ENCODE measurements around the gene ENTHD1. TPM values are rescaled to one million over a fixed set of nuclear protein-coding genes. Genes with fewer than 3 reads are reported as not detected.

The ENTHD1 gene
- total and polyA plus RNA-seq, 2 of the 4 experiments (the other 2 are of a cell fraction) = not detected

- Histone ChIP-seq H4K8ac (ENCODE audit: low read depth in 2 of 2, low read length in 2 of 2) (no peak overlapping the region), H3K18ac (ENCODE audit: low read depth, low read length) (no peak overlapping the region), H2BK5ac (ENCODE audit: low read depth, low read length, poor library complexity, severe bottlenecking) (no peak overlapping the region), H3K36me3 (ENCODE audit: control insufficient read depth, insufficient read depth, low read length) (no peaks in the 10 kb centered on the region), H3K27ac (ENCODE audit: insufficient read depth, low read length) (no peak overlapping the region), H3K9me1 (ENCODE audit: insufficient read depth, low read length) (no peaks in the 10 kb centered on the region), H3K4ac (ENCODE audit: low read depth, low read length) (no peak overlapping the region), H2AFZ (replicated peaks; ENCODE audit: low read length, poor library complexity) (no peak overlapping the region), H3K4me3 (ENCODE audit: insufficient read depth, low read depth, low read length) (no peak overlapping the region), H3K23ac (ENCODE audit: low read depth, low read length) (no peak overlapping the region), H3K79me1 (ENCODE audit: low read depth in 1 of 2, low read length in 2 of 2) (no peaks in the 10 kb centered on the region), H4K91ac (ENCODE audit: insufficient read depth, low read depth, low read length) (no peak overlapping the region), H3K4me2 (ENCODE audit: low read depth, low read length) (no peak overlapping the region), H4K20me1 (ENCODE audit: insufficient read depth, low read length) (no peaks in the 10 kb centered on the region), H2AK9ac (replicated peaks; ENCODE audit: low read depth, low read length, poor library complexity) (no peak overlapping the region), H2AK5ac (ENCODE audit: low read depth, low read length) (no peak overlapping the region), H3K56ac (ENCODE audit: extremely low read depth, insufficient read depth, low read length) (no peak overlapping the region), H2BK20ac (ENCODE audit: low read depth, low read length) (no peak overlapping the region), H3K14ac (replicated peaks; ENCODE audit: low read depth, low read length) (no peak overlapping the region), H2BK120ac (ENCODE audit: low read depth, low read length) (no peak overlapping the region), H3K27me3 (ENCODE audit: control insufficient read depth, insufficient read depth, low read length) (peaks cover 56% of the 10 kb centered on the region), H2BK15ac (ENCODE audit: low read depth, low read length) (no peak overlapping the region), H4K5ac (ENCODE audit: low read depth, low read length) (no peak overlapping the region), H3K4me1 (ENCODE audit: control insufficient read depth, insufficient read depth, low read length) (no peaks in the 10 kb centered on the region), H3K9ac (ENCODE audit: low read depth, low read length) (no peak overlapping the region), H3K9me3 (ENCODE audit: control insufficient read depth, insufficient read depth, low read length) (peaks cover 13% of the 10 kb centered on the region)
- intact Hi-C loops (cut with micrococcal nuclease) (loop anchor here (10.0 kb wide), 1 partner anchor 178 kb away; no protein-coding TSS in a partner anchor), in situ Hi-C loops (cut with MboI; ENCODE audit: low sequenced_read_pairs) (no loop called here), dilution Hi-C loops (cut with HindIII; ENCODE audit: low sequenced_read_pairs, unreplicated experiment) (no loop called here)
- ChIA-PET POLR2A (ENCODE audit: unreplicated experiment) (no interaction called here), CTCF (no interaction called here)
- WGBS, 2 experiments (ENCODE audit: extremely low coverage in 2 of 2, insufficient read length in 1 of 2) = 75 to 100% methylated on average over 1 to 3 of the region's 4 CpGs
- BruUV-seq (replicated peaks) = no TSS peak
- no peak for DNase-seq
- no peak for ATAC-seq (ENCODE audit: low read depth)
- no peak for TF ChIP-seq MAZ (IDR thresholded peaks at IDR 0.05; ENCODE audit: borderline replicate concordance, low read depth, low read length)
- TF ChIP-seq CEBPB (IDR thresholded peaks at IDR 0.05; ENCODE audit: low read depth, low read length) = no peak
- TF ChIP-seq FOS (IDR thresholded peaks at IDR 0.05; ENCODE audit: low read depth, low read length) = no peak
- no peak for TF ChIP-seq ELK1 (IDR thresholded peaks at IDR 0.05; ENCODE audit: borderline replicate concordance, low read depth, low read length)
- no peak for TF ChIP-seq MXI1 (IDR thresholded peaks at IDR 0.05; ENCODE audit: borderline replicate concordance, low read depth, low read length)
- TF ChIP-seq RAD21 (IDR thresholded peaks at IDR 0.05; ENCODE audit: low read length) = no peak
- TF ChIP-seq POLR2A (IDR thresholded peaks at IDR 0.05; ENCODE audit: low read depth, low read length) = no peak
- TF ChIP-seq SMC3 (IDR thresholded peaks at IDR 0.05; ENCODE audit: low read depth, low read length) = no peak
- no peak for TF ChIP-seq MAFK (IDR thresholded peaks at IDR 0.05; ENCODE audit: low read depth, low read length)
Measured at GRCh38 chr22:39802682-39803081, 90.9 kb downstream of the ENTHD1 start.
